RPMI8226 (cell line): ENCODE measurements around the gene CRTAP.
A peak's percentile ranks its signal among the peaks of the same experiment; 100 is the strongest.
"Not testable (repeated sequence)": the region's sequence is repeated elsewhere in the genome, so short reads cannot be mapped to it uniquely, and the experiment has no call there.

ENCODE experiments used
- DNase-seq: peaks from one replicate; pipeline ENCODE4 v3.0.0-alpha.2; 2015

The CRTAP gene

GRCh38 chr3:33145221-33145900, 31.5 kb downstream of the CRTAP start:
- no peak for DNase-seq

GRCh38 chr3:33145901-33146580, 32.2 kb downstream of the CRTAP start:
- no peak for DNase-seq

GRCh38 chr3:33146791-33147445, 33.1 kb downstream of the CRTAP start:
- no peak for DNase-seq

- peak; percentile 15 for DNase-seq
Measured at GRCh38 chr3:33149342-33149741, 35.5 kb downstream of the CRTAP start.

- no peak for DNase-seq
Measured at GRCh38 chr3:33152363-33153360, 38.8 kb downstream of the CRTAP start.

GRCh38 chr3:33153782-33154181, 40.0 kb downstream of the CRTAP start:
- DNase-seq, result no peak

- DNase-seq, result no peak
Measured at GRCh38 chr3:33155301-33155700, 41.5 kb downstream of the CRTAP start.

- no peak for DNase-seq
Measured at GRCh38 chr3:33159234-33159633, 45.4 kb downstream of the CRTAP start.

GRCh38 chr3:33159981-33160380, 46.2 kb downstream of the CRTAP start:
- DNase-seq, result no peak

GRCh38 chr3:33162621-33163020, 48.8 kb downstream of the CRTAP start:
- not testable (repeated sequence) for DNase-seq

- DNase-seq, result no peak
Measured at GRCh38 chr3:33165372-33165771, 51.6 kb downstream of the CRTAP start.

GRCh38 chr3:33166095-33166494, 52.3 kb downstream of the CRTAP start:
- DNase-seq, result no peak

- DNase-seq, result no peak
Measured at GRCh38 chr3:33167284-33167683, 53.5 kb downstream of the CRTAP start.

GRCh38 chr3:33167716-33168336, 54.0 kb downstream of the CRTAP start:
- no peak for DNase-seq

- DNase-seq, result no peak
Measured at GRCh38 chr3:33170531-33170930, 56.7 kb downstream of the CRTAP start.

- no peak for DNase-seq
Measured at GRCh38 chr3:33171580-33171979, 57.8 kb downstream of the CRTAP start.

GRCh38 chr3:33173103-33173502, 59.3 kb downstream of the CRTAP start:
- no peak for DNase-seq

GRCh38 chr3:33173672-33174071, 59.9 kb downstream of the CRTAP start:
- DNase-seq, result no peak

- DNase-seq, result no peak
Measured at GRCh38 chr3:33174095-33174494, 60.3 kb downstream of the CRTAP start.

- no peak for DNase-seq
Measured at GRCh38 chr3:33174711-33175414, 61.0 kb downstream of the CRTAP start.

GRCh38 chr3:33179132-33179531, 65.3 kb downstream of the CRTAP start:
- no peak for DNase-seq

GRCh38 chr3:33181229-33181628, 67.4 kb downstream of the CRTAP start:
- no peak for DNase-seq
